ENCODE data around the gene MAPK8IP1.

MAPK8IP1 gene

DNA sequence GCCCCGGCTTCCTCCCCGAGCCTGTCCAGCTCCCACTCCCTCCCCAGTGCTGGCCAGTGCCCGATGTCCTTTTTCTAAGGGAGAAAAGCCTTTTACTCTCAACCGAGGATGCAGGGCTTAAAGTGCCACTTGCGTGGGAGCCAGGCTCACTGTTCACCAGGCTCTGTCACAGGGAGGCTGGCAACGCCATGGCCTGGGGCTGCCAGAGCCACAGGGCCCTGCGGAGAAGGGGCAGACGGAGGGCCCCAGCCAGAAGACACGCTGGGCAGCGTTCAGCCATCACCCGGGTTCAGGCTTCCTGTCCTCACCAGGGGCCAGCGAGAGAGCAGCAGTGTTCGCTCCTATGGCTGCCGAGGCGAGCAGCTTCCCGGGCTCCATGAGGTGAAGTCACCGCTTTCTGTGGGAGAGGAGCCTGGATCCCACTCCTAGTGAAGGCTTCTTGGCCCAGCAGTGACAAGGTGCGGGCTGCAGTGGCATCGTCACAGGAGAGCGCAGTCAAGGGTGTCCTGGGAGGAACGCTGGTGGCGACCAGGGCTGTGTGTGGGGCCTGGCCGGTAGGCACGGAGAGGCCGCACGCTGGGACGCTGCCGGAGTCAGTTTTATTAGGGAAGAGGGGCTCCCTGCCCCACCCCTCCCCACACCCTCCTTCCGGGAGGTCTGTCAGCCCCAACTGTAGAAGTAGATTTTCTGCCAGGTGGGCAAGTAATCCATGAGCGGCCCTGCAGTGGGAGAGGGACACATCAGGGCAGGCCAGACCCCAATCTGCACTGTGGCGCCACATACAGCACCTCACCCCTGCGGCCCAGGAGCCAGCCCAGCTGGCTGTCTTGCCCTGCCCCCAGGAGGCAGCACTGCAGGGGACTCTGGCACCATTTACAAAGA lies 24.4 kb downstream of the MAPK8IP1 start:
- DNase-seq: no peak

DNA sequence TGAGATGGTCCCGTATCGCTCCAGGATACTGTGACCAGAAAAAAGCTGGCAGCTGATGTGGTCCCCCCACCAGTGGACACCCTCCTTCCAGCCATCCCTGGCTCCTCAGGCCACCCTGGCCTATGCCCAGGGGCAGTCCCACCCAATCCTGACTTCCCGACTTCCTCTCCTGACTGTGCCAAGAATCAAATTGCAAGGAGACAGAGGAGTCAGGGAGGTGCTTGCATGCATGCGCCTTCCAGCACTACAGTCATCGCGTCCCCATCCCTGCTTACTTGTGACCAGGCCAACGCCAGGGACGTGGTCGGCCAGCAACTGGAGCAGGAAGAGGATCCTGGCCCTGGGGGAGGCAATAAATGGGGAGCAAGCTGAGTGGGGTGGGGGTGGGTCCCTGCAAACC lies 25.2 kb downstream of the MAPK8IP1 start:
- no peak for DNase-seq

DNA sequence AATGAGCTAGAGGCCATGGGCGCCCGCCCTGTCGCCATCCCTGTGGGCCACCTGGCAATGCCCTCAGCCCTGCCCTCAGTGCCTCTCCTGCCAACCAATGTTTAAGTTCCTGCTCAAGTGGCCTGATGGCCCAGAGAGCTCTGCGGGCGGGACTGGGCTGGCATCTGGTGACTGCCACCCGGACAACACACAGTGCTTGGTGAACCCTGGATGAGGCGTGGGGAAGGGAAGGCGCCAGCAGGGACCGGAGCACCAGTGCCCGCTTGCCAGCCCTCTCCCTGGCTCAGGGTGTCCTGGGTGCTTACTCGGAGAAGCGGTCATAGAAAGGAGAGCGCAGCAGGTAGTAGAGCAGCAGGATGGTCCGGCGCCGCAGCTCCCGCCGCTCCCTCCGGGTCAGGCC lies 28.1 kb downstream of the MAPK8IP1 start:
- no peak for DNase-seq

DNA sequence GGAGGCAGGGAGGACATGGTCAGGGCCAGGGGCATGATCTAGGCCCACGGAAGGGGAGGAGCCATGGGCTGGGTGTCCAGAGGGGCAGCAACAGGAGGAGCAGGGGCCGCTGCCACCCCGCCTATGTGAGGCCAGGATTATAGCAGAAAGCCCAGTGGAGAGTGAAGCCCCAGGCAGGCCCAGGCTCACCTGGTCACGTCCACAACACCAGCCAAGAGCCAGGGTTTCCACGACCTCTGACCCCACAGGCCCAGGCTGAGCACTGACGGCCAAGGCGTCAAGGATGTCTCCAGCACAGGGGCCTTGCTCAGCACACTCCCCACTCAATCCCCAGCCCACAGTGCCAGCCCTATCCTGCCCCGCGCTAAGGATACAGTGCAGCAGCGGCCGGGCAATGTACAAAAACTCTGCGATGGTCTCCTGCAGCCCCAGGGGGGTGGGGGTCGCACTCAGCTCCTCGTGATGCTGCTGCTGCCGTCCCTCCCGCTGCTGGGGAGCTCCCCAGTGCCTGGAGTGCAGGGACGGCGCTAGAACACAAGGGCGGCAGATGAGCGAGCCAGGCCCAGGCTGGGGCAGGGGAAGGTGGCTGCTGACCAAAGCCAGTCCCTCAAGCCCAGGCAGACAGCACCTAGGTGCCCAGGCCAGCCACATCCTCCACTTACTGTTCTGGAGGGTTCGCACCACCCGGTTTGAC lies 28.6 kb downstream of the MAPK8IP1 start:
- no peak for DNase-seq

DNA sequence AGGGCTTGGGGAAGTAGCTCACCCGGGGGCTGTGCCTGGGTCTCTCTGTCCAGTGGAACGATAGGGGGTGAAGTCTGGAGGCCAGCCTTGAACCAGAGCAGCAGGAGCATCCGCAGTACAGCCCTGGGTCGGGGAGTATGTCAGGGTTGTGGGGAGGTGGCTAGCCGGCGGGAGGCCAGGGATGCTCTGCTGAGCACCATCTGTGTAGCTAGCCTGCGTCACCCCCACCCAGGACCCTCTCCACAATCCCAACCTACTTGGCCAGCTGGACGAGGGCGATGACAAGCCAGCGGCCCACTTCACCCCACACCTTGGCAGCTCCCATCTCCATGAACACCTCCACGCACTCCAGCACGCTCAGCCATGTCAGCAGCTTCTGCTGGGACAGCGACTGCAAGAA lies 30.0 kb downstream of the MAPK8IP1 start:
- no peak for DNase-seq

DNA sequence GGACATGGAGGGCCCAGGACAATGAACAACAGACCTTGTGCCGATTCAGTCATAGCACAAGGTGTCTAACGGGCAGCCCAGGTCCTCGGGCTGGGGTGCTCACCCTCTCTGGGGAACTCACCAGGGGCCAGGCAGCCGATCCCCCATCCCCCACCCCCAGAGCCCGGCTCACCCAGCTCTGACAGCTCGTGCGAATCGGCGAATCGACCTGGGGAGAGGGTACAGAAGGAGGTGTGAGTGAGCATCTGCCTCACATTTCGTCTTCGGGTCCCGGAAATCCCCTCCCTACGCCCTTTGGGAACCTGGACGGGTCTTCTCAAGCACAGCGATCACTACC lies 31.8 kb downstream of the MAPK8IP1 start:
- peak; percentile 12 to 19 for DNase-seq

DNA sequence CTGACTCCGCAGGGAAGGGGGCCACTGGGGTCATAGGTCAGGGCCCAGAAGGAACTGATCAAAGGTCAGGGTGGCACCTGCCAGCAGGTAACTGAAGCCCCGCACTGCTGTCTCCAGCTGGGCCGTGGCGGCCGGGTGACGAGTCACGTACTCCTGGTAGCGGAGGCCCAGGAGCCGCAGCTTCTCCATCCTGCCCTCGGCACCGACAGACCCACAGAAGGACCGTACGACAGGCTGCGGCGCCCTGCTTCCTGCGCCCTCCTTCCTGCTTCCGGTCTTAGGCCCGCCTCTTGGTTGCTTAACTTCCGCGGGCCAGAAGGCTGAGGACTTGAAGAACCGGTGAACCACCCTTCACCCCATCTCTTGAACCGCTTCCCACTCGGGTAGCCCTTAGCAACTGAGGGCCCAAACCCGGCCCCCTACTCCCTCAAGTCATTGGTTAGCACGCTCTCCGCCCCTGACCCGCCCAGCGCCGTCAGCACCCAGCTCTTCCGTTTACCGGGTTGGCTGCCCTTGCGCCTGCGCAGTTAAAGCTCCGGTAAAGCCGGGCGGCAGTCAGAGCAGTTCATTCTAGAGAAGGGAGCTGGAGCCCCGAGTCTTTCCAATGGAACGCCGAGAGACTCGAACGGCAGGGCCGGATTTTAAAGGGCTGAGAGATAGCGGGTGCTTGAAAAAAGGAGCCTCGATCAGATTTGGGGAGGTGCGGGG lies 32.3 kb downstream of the MAPK8IP1 start, which contains the start of gene PEX16:
PEX16 (minus strand) TSS at position 255 of the 708 bp plus-strand sequence; CDS start at position 189, 66 bp downstream.
- DNase-seq: peak; percentile 91 to 93

DNA sequence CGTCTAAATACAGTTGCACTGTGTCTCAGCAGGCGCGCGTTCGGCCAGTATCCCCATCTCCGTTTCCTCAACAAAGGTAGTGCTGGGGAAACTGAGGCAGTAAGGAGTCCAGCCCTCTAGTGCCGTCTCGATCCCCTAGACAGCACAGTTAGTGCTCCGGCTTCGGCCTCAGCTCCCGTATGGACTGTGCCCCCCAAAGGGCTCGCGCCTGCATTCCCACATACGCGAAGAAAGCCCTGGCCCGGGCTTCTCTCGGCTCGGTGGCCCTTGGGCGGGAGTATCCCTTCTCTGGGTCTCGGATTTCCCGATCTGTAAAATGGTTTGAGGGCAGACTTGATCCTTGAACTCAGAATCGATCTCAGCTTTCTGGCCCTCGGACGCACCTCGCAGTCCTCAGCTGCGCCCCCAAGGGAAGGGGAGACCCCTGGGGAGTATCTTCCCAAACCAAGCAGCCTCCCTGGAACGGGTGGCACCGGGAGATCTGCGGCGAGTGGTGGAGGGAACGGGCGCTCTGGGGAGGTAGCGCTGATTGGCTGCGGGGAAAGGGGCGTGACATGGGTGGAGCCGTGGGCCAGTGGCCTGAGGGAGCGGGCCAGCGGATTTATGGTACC lies 33.0 kb downstream of the MAPK8IP1 start:
- peak; percentile 21 to 23 for DNase-seq

DNA sequence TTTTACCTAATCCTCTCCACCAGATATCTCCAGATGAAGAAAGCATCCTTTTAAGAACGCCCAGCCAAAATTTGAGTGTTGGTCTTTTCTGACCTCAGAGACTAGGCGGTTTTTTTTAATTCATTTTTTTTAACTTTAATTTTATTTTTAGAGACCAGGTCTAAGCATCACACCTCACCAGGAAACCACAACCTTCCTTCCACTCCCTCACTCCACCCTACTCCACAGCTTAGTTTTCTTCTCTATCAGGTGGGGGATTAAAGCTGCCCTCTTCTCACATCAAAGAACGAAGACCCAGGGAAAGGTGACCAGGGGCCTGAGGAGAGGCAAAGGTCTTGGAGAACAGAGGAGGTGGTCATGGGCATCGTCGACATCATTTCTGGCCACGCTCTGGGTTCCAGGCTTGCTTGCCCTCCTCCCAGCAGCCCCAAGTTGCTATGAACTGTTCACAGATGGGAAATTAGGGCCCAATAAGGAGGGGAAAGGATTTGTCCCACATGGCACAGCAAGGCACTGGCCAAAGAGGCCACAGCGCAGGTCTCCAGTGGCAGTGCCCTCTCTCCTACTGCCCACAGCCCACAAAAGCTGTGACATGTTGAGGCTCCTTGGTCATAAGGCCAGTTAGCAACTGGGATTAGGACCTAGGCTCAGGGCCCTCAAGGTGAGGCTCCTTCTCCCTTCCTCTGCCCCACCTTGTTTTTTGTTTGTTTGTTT lies 33.7 kb downstream of the MAPK8IP1 start:
- DNase-seq: no peak

DNA sequence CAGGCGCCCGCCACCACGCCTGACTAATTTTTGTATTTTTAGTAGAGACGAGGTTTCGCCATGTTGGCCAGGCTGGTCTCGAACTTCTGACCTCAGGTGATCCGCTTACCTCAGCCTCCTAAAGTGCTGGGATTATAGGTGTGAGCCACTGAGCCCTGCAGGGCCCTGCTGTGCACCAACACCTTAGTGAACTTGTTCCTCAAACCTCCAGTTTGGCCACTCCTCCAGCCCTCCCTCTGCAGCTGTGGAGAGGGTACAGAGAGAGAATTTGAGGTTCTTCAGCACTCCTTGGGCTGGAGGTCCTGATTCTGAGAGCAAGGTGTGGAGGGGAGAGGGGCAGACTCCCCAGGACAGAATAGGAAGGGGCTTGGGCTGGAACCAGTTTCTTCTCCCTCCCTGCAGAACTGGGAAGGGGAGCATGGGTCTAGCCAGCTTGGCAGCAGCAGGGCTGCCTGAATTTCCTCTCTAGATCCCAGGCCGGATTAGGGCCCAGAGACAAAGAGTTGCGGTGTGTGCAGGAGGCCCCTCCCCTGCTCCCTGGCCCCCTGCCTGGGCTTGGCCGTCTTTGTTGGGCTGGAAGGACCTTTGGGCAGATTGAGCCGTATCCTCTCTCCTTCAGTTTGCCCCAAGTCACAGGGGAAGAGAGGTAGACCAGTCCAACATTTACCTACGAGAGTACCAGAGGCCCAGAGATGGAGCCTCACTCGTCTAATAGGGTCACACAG lies 34.5 kb downstream of the MAPK8IP1 start:
- no peak for DNase-seq

DNA sequence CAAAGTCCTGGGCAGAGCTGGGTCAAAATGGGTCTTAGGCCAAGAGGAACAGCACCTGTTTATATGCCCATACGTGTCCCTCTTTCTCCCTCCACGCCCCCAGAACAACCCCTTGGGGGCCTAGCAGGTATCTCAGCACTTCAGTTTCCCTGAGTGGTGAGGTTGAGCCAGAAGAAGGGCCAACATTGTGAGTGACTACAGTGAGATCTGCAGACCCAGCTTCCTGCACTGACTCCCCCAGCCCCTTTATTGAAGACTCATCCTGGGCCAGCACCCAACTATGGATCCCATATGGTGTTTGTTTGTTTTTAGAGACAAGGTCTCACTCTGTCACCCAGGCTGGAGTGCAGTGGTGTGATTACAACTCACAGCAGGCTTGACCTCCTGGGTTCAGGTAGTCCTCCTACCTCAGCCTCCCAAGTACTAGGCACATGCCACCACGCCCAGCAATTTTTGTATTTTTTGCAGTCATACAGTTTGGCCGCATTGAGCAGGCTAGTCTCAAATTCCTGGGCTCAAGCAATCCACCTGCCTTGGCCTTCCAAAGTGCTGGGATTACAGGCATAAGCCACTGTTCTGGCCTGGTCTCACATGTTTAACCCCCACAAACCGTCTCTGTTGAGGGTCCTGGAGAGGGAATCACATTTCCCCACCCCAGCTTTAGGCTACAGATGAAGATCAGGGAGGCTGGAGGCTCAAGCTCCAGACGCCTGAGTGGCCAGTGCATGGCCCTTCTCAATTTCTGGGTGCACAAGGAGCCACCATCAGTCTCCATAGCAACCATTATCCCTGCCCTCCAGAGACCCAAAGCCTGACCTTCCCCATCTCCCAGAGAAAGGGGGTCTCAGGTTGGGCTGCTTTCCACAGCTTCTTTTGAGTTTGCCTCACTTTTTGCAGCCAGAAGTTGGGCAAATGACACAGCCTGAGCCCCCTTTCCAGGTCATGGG lies 35.4 kb downstream of the MAPK8IP1 start:
- no peak for DNase-seq

DNA sequence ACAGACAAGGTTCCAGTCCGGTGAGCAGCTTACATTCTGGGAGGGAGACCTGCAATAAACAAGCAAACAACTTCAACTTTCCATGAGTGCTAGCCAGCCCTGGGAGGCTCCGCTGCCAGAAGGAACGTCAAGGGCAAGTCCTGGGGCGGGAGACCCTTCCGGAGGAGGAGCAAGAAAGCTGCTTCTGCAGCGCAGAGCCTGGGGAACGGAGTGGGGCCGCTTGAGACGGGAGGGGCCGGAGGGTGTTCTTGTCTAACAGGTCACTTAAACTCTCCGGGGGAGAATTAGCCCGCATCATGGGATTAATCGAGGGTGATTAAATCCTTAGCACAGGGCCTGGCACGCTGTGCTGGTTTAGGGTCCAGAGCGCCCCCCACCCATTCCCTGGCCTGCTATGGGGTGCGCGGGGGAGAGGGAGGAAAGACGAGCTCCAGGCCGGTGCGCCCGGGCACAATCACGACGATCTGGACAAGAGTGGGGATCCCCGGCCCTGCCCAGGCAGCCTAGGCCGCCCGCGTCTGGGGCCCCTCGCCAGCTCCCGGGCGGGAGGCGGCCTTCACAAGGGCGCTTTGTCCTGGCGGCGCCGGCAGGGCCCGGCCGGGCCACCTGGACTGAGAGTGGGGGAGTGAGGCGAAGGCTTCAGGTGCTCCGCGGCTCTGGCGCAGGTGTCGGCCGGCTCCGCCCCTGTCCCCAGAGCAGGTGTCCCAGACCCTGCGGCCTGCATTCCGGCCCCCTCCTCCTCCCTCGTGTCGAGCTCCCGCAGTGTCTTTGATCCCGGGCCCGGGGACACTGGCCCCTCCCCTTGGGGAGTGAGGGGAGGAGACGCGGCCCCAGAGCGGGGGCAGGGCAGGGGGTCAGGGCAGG lies 36.3 kb downstream of the MAPK8IP1 start:
- DNase-seq: no peak

DNA sequence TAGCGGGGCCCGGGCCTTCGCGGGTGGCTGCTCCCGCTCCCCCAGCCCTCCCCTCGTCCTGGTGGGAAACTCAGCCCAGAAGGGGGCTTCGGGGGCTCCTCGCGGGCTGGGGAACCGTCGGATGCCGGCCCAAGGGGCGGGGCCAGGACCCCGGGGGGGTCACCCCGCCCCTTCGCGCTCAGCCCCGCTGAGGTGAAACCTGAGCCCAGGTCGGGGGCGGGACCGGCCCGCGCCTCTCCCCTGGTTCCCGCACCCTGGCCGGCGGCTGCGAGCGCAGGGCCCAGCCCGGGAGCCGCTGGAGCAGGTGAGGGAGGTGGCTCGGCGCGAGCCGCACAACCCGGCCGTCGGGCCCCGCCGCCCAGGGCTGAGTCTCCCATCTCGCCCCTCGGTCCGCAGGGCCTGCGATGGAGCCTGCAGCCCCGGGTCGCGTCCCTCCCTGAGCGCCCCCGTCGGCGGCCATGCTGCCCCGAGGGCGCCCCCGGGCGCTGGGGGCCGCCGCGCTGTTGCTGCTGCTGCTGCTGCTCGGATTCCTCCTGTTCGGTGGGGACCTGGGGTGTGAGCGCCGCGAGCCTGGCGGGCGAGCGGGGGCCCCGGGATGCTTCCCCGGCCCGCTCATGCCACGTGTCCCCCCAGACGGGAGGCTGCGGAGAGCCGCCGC lies 37.1 kb downstream of the MAPK8IP1 start, which contains the start of gene LARGE2:
LARGE2 (plus strand) TSS at position 232 of the 658 bp plus-strand sequence; CDS start at position 459, 227 bp downstream.
- DNase-seq: no peak

DNA sequence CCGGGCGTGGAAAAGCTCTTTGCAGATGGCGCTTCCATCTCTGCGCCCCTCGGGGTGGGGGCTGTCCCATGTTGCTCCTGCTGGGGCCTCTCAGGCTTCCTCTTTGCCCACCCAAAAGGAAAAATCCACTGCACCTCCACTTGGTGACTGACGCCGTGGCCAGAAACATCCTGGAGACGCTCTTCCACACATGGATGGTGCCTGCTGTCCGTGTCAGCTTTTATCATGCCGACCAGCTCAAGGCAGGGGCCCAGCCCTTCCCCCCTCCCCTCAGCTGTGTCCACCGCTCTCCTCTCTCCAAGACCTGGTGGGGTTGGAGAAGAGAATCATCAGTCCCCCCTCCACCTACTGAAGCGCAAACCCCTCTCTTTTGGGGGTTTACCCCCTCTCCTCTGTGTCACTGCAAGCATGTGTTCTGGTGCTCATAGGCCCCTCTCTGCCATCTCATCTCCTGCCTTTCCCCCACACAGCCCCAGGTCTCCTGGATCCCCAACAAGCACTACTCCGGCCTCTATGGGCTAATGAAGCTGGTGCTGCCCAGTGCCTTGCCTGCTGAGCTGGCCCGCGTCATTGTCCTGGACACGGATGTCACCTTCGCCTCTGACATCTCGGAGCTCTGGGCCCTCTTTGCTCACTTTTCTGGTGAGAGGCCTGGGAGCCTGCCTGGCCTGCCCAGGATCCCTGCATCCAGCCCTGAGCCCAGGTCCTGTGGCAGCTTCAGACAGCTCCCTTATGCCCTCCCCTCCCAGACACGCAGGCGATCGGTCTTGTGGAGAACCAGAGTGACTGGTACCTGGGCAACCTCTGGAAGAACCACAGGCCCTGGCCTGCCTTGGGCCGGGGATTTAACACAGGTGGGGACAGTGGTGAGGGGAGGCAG lies 38.8 kb downstream of the MAPK8IP1 start:
- DNase-seq: no peak

DNA sequence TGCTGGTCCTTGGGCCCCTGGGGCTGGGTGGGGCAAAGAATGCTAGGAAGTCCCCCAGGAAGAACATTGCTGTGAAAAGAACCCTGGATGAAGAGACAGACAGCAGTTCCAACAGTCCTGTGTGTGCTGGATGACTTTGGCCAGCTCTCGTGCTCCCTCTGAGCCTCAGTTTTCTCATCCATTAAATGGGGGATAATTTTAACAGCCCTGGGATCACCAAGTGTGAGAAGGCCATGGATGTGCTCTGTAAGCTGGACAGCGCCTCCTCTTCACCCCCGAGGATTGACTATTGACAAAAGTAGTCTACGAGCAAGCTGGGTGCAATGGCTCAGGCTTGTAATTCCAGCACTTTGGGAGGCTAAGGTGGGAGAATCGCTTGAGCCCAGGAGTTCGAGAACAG lies 39.5 kb downstream of the MAPK8IP1 start:
- DNase-seq: no peak

DNA sequence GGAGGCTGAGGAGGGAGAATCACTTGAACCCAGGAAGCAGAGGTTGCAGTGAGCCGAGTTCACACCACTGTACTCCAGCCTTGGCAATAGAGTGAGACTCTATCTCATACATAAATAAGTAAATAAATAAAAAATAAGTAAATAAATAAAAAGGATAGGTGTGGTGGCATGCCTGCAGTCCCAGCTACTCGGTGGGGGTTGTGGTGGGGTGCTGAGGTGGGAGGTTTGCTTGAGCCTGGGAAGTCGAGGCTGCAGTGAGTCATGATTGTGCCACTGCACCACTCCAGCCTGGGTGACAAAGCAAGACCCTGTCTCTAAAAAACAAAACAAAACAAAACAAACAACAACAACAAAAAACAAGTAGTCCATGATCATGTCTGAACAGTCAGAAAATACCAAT lies 40.1 kb downstream of the MAPK8IP1 start:
- no peak for DNase-seq

DNA sequence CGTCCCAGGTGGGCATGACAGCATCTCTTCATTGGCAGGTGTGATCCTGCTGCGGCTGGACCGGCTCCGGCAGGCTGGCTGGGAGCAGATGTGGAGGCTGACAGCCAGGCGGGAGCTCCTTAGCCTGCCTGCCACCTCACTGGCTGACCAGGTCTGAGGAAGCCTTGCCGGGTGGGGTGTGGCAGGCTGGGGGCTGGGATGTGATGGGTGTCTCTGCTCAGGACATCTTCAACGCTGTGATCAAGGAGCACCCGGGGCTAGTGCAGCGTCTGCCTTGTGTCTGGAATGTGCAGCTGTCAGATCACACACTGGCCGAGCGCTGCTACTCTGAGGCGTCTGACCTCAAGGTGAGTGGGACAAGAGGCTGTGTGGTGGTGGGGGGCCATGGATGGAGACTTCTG lies 40.5 kb downstream of the MAPK8IP1 start:
- no peak for DNase-seq

Measured in activated CD4-positive, alpha-beta T cell treated with anti-CD3 and anti-CD28 coated beads, Interleukin-2, amount 50 U/mL, for 4 hours (primary cell).